Measurements from ENCODE around the gene GLT1D1. TPM values are rescaled to one million over a fixed set of nuclear protein-coding genes. Genes with fewer than 3 reads are reported as not detected.

Gene GLT1D1
- total RNA-seq, 2 experiments from 2014 or later: 0.32 TPM; not detected in 1

DNA sequence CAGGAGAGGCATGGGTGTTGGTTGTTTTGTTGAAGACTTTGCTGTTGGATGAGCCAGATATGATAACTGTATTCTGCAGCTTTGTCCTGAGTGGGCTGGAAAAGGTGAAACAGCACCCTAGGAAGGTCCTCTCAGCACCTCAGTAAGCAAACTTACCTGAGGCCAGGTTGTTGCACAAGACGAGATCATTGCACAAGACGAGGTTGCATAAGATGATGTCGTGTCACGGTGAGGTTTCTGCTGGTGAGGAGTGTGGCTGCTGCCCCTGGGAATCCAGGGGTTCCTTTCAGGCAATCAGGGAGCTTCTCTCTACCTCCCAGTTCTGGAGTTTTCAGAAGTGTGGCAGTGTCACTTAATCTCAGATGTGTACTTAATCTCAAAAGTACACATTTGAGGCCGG, 85.6 kb downstream of the GLT1D1 start:
- no TSS peak for BruUV-seq (replicated peaks)
- Histone ChIP-seq H3K9me2 (ENCODE audit: insufficient read depth, low read length) (no peaks in the 10 kb centered on the region), H3K79me2 (ENCODE audit: insufficient read depth, low read depth, low read length) (no peaks in the 10 kb centered on the region), H3K4me2 (ENCODE audit: low read length) (no peak overlapping the region), H3K4me3 (ENCODE audit: low read depth, low read length, poor library complexity, severe bottlenecking) (no peak overlapping the region), H3K27ac (ENCODE audit: low read depth, low read length, poor library complexity, severe bottlenecking) (no peak overlapping the region), H3K36me3 (ENCODE audit: insufficient read depth, low read length) (no peaks in the 10 kb centered on the region), H3K9me3 (ENCODE audit: low read length) (no peaks in the 10 kb centered on the region), H3K4me1 (ENCODE audit: insufficient read depth, low read length, poor library complexity, severe bottlenecking) (no peaks in the 10 kb centered on the region), H4K20me1 (ENCODE audit: insufficient read depth, low read length) (no peaks in the 10 kb centered on the region), H2AFZ (ENCODE audit: low read length) (no peak overlapping the region)
- no peak for DNase-seq (ENCODE audit: low spot score)
- TF ChIP-seq, protein P1, sequence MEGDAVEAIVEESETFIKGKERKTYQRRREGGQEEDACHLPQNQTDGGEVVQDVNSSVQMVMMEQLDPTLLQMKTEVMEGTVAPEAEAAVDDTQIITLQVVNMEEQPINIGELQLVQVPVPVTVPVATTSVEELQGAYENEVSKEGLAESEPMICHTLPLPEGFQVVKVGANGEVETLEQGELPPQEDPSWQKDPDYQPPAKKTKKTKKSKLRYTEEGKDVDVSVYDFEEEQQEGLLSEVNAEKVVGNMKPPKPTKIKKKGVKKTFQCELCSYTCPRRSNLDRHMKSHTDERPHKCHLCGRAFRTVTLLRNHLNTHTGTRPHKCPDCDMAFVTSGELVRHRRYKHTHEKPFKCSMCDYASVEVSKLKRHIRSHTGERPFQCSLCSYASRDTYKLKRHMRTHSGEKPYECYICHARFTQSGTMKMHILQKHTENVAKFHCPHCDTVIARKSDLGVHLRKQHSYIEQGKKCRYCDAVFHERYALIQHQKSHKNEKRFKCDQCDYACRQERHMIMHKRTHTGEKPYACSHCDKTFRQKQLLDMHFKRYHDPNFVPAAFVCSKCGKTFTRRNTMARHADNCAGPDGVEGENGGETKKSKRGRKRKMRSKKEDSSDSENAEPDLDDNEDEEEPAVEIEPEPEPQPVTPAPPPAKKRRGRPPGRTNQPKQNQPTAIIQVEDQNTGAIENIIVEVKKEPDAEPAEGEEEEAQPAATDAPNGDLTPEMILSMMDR (conservative IDR thresholded peaks at IDR 0.05; ENCODE audit: low read length): no peak
- no peak for TF ChIP-seq EZH2phosphoT487 (IDR thresholded peaks at IDR 0.05; ENCODE audit: borderline replicate concordance, low read depth, low read length)
- intact Hi-C loops (cut with micrococcal nuclease; ENCODE audit: unreplicated experiment): no loop called here
- CTCF ChIA-PET (ENCODE audit: unreplicated experiment): interaction anchor here (0.5 kb wide), 1 partner anchor 112 kb away, joined by 3 read pairs; no protein-coding TSS in a partner anchor
- POLR2A ChIA-PET: no interaction called here

DNA sequence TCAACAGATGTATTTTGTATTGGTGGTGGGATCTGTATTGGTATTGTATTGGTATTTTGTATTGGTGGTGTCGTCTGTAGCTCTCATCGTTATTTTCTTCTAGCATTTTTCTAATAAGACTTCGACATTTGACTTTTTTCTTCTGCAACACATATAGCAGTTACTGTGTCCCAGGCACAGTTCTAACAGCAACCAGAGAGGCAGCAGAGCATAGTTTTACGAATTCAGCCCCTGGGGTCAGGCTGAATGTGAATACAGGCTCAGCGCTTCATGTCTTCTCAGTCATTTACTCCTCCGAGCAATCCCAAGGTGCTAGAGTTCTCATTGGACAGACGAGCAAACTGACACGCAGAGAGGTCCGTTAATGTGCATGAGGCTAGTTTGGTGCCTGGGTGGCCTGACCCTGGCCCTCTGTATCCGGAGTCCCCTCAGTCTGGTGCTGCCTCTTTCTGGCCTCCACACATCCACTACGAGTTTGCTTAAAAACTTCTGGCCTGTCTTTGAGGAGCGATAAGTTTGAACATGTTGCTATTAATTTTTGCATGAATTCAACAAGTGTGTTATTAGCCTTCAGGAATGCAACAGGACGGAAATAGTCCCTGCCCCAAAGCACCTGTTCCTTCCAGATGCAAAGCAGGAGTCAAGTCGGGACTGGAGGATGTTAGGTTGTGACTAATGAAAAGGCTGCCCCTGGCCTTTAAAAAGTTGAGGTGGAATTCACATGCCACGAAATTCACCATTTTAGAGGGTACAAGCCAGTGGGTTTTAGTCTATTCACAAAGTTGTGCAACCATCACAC, 87.0 kb downstream of the GLT1D1 start:
- no peak for DNase-seq (ENCODE audit: low spot score)
- H3K79me2 ChIP-seq (ENCODE audit: insufficient read depth, low read depth, low read length): no peaks in the 10 kb centered on the region
- H4K20me1 ChIP-seq (ENCODE audit: insufficient read depth, low read length): no peaks in the 10 kb centered on the region
- no peaks in the 10 kb centered on the region for H3K9me2 ChIP-seq (ENCODE audit: insufficient read depth, low read length)
- no peak overlapping the region for H2AFZ ChIP-seq (ENCODE audit: low read length)
- BruUV-seq (replicated peaks): no TSS peak
- POLR2A ChIA-PET: interaction anchor here (1.1 kb wide), 1 partner anchor 48 kb away, joined by 3 read pairs; no protein-coding TSS in a partner anchor
- H3K4me1 ChIP-seq (ENCODE audit: insufficient read depth, low read length, poor library complexity, severe bottlenecking): no peaks in the 10 kb centered on the region
- H3K4me3 ChIP-seq (ENCODE audit: low read depth, low read length, poor library complexity, severe bottlenecking): no peak overlapping the region
- H3K27ac ChIP-seq (ENCODE audit: low read depth, low read length, poor library complexity, severe bottlenecking): no peak overlapping the region
- no peaks in the 10 kb centered on the region for H3K36me3 ChIP-seq (ENCODE audit: insufficient read depth, low read length)
- no peaks in the 10 kb centered on the region for H3K9me3 ChIP-seq (ENCODE audit: low read length)
- intact Hi-C loops (cut with micrococcal nuclease; ENCODE audit: unreplicated experiment): no loop called here
- no peak overlapping the region for H3K4me2 ChIP-seq (ENCODE audit: low read length)
- CTCF ChIA-PET (ENCODE audit: unreplicated experiment): no interaction called here
- TF ChIP-seq EZH2phosphoT487 (IDR thresholded peaks at IDR 0.05; ENCODE audit: borderline replicate concordance, low read depth, low read length): no peak
- TF ChIP-seq, protein P1 (conservative IDR thresholded peaks at IDR 0.05; ENCODE audit: low read length): no peak

DNA sequence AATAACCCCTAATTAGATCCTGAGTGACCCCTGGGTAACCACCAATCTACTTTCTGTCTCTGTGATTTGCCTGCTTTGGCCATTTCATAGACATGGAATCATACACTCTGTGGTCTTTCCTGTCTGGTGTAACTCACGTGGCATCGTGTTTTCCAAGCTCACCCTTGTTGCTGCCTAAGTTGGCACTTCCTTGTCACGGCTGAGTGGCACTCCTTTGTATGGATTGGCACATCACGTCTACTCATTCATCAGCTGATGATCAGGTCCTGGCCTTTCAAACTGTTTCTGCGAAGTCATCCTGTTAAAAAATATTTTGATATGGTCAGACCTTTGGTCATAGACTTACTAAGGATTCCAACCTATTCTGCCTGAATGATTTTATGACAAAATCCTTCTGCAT, 87.7 kb downstream of the GLT1D1 start:
- no peak for TF ChIP-seq EZH2phosphoT487 (IDR thresholded peaks at IDR 0.05; ENCODE audit: borderline replicate concordance, low read depth, low read length)
- TF ChIP-seq, protein P1 (conservative IDR thresholded peaks at IDR 0.05; ENCODE audit: low read length): no peak
- H3K9me2 ChIP-seq (ENCODE audit: insufficient read depth, low read length): no peaks in the 10 kb centered on the region
- ChIA-PET POLR2A (interaction anchor here (0.7 kb wide), 1 partner anchor 22 kb away, joined by 3 read pairs; no protein-coding TSS in a partner anchor), CTCF (ENCODE audit: unreplicated experiment) (no interaction called here)
- H3K4me2 ChIP-seq (ENCODE audit: low read length): no peak overlapping the region
- H3K79me2 ChIP-seq (ENCODE audit: insufficient read depth, low read depth, low read length): no peaks in the 10 kb centered on the region
- H3K4me3 ChIP-seq (ENCODE audit: low read depth, low read length, poor library complexity, severe bottlenecking): no peak overlapping the region
- H3K36me3 ChIP-seq (ENCODE audit: insufficient read depth, low read length): no peaks in the 10 kb centered on the region
- no peaks in the 10 kb centered on the region for H4K20me1 ChIP-seq (ENCODE audit: insufficient read depth, low read length)
- no peaks in the 10 kb centered on the region for H3K9me3 ChIP-seq (ENCODE audit: low read length)
- H3K4me1 ChIP-seq (ENCODE audit: insufficient read depth, low read length, poor library complexity, severe bottlenecking): no peaks in the 10 kb centered on the region
- no peak for DNase-seq (ENCODE audit: low spot score)
- BruUV-seq (replicated peaks): no TSS peak
- no peak overlapping the region for H2AFZ ChIP-seq (ENCODE audit: low read length)
- intact Hi-C loops (cut with micrococcal nuclease; ENCODE audit: unreplicated experiment): no loop called here
- no peak overlapping the region for H3K27ac ChIP-seq (ENCODE audit: low read depth, low read length, poor library complexity, severe bottlenecking)
